HTR-8/SVneo (cell line): ENCODE measurements around the gene PLXNA4.

Experiments
- DNase-seq: peaks from one replicate; pipeline ENCODE4 v3.0.0; 2011; ENCODE audit warnings: low spot score, mixed read lengths; ENCODE audit not compliant: insufficient read length
- FAIRE-seq: peaks from 2 replicates; lab custom pipeline; 2011; peaks lifted over from hg19 to GRCh38; lab: Jason Lieb, UNC

The PLXNA4 gene

GRCh38 chr7:132073920-132074589, 502.2 kb downstream of the PLXNA4 start:
- DNase-seq (no peak), FAIRE-seq (no peak)
